Measurements from ENCODE around the gene ECT2L. TPM values are rescaled to one million over a fixed set of nuclear protein-coding genes. Genes with fewer than 3 reads are reported as not detected.

Gene ECT2L
- total and polyA plus RNA-seq, 8 donors = 0.63 to 3.3 (median 1.8) TPM; not detected in 1

DNA sequence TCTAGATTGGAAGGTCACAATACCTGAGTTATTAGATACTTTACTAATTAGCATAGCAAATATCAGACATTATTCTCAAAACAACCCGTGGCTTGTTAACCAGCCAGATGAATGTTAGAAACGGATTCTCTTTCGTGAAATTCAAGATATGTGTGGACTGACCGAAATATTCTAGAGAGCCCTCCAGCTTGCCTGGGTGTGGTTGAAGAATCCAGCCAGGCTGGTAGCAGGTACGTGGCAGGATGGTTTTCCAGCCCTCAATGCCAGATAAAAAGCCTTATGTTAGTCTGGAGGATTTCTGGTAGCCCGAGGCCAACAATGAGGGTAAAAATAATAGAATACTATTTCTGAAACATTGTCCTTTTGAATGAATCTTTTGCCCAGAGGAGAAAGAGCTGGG is 19.3 kb downstream of the ECT2L start:
- Histone ChIP-seq H3K9me3 (no peaks in the 10 kb centered on the region), H3K4me1 (peaks cover 0 to 5% of the 10 kb centered on the region in 2 donors), H3K4me3 (no peak overlapping the region), H3K27ac (no peak overlapping the region), H3K27me3 (no peaks in the 10 kb centered on the region), H3K36me3 (no peaks in the 10 kb centered on the region)
- DNase-seq (no peak), ATAC-seq (peak; percentile 61)
- intact Hi-C loops (cut with DNase I) = loop anchor here in 1 of 2 donors (10.0 kb wide), 1 partner anchor 550 kb away; no protein-coding TSS in a partner anchor
- TF ChIP-seq, protein P1, sequence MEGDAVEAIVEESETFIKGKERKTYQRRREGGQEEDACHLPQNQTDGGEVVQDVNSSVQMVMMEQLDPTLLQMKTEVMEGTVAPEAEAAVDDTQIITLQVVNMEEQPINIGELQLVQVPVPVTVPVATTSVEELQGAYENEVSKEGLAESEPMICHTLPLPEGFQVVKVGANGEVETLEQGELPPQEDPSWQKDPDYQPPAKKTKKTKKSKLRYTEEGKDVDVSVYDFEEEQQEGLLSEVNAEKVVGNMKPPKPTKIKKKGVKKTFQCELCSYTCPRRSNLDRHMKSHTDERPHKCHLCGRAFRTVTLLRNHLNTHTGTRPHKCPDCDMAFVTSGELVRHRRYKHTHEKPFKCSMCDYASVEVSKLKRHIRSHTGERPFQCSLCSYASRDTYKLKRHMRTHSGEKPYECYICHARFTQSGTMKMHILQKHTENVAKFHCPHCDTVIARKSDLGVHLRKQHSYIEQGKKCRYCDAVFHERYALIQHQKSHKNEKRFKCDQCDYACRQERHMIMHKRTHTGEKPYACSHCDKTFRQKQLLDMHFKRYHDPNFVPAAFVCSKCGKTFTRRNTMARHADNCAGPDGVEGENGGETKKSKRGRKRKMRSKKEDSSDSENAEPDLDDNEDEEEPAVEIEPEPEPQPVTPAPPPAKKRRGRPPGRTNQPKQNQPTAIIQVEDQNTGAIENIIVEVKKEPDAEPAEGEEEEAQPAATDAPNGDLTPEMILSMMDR (IDR thresholded peaks at IDR 0.05) = no peak

DNA sequence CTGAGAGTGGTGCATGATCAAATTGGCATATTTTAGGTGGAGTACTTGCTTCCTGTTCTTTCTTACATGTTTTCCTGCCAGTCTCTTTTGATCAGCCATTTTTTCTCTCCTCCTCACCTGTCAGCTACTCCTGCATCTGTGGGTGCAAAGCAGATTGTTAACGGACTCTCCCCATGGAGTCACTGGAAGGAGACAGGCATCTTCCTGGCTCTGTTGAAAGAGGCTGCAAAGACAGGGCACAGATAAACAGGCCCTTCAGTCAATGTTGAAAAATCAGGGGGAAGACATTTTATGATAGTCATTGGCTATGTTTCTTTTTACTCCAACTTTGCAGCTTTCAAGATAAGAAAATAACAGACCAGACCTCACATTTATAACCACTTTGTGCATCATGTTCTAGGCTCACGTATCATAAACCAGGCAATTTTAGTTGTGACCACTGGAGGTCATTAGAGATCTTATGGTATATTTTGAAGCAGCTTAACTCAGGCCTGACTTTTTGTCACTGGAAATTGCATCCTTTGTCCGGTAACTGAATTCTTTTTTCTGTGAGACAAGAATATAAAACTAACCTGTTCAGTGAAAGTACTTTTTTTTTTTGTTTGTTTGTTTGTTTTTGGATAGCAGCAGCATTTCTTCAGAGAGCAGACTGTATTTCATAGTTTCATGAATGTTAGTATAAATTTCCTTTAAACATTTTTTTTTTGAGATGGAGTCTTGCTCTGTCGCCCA is 20.1 kb downstream of the ECT2L start:
- no peak overlapping the region for H3K4me3 ChIP-seq
- peaks cover 0 to 5% of the 10 kb centered on the region in 2 donors for H3K4me1 ChIP-seq
- no peaks in the 10 kb centered on the region for H3K36me3 ChIP-seq
- H3K27ac ChIP-seq = no peak overlapping the region
- peak; percentile 79 for ATAC-seq
- intact Hi-C loops (cut with DNase I) = loop anchor here in 1 of 2 donors (10.0 kb wide), 1 partner anchor 549 kb away; no protein-coding TSS in a partner anchor
- no peaks in the 10 kb centered on the region for H3K9me3 ChIP-seq
- no peaks in the 10 kb centered on the region for H3K27me3 ChIP-seq
- DNase-seq = peak in 1 of 4 donors; percentile 72
- TF ChIP-seq, protein P1 (IDR thresholded peaks at IDR 0.05) = peak; percentile 51 to 57

DNA sequence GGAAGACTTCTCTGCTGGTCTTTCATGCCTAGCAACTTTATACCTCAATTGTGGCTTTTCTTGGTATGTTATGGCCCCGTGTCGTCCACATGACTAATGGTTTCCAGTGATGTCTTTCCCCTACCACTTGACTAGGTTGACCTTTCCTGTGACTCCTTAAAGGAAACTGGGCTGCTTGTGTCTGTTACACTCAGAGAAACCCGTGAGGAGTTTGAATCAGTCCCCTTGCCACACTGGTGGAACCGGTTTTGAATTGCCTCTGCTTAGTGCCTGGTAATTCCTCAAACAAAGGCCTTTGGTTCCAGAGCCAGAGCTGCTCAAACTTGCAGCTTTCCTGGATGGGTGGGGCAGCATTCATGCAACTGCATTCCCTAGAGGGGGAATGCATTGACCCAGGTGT is 21.9 kb downstream of the ECT2L start:
- TF ChIP-seq, protein P1 (IDR thresholded peaks at IDR 0.05) = no peak
- ATAC-seq (peak; percentile 83), DNase-seq (peak in 3 of 4 donors; percentile 65 to 91 (median 82))
- H3K27me3 ChIP-seq = no peaks in the 10 kb centered on the region
- H3K27ac ChIP-seq = peak overlapping the region; percentile 48 to 82
- peaks cover 0 to 5% of the 10 kb centered on the region in 2 donors for H3K4me1 ChIP-seq
- H3K9me3 ChIP-seq = no peaks in the 10 kb centered on the region
- H3K4me3 ChIP-seq = no peak overlapping the region
- no peaks in the 10 kb centered on the region for H3K36me3 ChIP-seq
- intact Hi-C loops (cut with DNase I) = loop anchor here in 1 of 2 donors (10.0 kb wide), 1 partner anchor 547 kb away; no protein-coding TSS in a partner anchor

DNA sequence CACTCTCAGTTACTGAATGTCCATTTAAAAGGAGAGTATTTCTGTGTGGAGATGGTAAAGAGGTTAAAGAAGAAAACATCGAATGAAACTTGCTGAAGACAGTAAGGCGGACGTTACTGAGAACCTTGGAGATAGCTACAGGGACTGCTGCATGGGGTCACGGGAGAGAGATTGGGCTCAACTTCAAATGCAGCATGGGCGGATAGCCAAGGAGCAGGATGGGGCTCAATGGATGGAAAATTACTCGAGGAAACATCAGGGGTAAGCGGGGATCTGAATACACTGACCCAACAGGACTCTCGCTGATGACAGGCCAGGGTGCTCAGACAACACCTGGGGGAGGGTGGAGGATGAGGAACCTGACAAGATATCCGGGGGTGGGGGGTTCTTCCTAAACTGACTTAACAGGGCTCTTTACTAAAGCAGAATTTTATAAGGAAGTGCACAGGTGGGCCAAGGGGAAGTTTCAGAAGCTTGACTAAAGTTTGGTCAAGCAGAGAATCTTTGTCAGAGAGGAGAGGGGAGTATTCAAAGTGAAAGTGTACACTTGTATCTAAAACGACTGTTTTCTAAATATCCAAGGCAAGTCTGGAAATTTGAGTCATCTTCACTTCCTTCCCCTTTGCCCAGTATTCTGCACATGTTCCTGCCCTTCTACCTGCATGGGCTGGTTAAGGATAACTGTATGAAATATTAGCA is 22.8 kb downstream of the ECT2L start:
- ATAC-seq = no peak

More for the DNA sequence above, 22.8 kb downstream of the ECT2L start:
- TF ChIP-seq, protein P1 (IDR thresholded peaks at IDR 0.05) = no peak
- Histone ChIP-seq H3K27ac (peak overlapping the region; percentile 48 to 82), H3K27me3 (no peaks in the 10 kb centered on the region), H3K4me3 (no peak overlapping the region), H3K36me3 (no peaks in the 10 kb centered on the region), H3K9me3 (no peaks in the 10 kb centered on the region), H3K4me1 (peaks cover 0 to 5% of the 10 kb centered on the region in 2 donors)
- intact Hi-C loops (cut with DNase I) = loop anchor here in 1 of 2 donors (10.0 kb wide), 1 partner anchor 546 kb away; no protein-coding TSS in a partner anchor
- DNase-seq = no peak

Measured in left lung (tissue), 10 donors.